ENCODE measurements around the gene ZNF350. TPM values are rescaled to one million over a fixed set of nuclear protein-coding genes. Genes with fewer than 3 reads are reported as not detected.

Gene ZNF350
- total and polyA plus RNA-seq, 2 donors (not counting 3 experiments of a cell fraction or from before 2014, with no cell fraction given) = 2.6 to 9.8 TPM

DNA sequence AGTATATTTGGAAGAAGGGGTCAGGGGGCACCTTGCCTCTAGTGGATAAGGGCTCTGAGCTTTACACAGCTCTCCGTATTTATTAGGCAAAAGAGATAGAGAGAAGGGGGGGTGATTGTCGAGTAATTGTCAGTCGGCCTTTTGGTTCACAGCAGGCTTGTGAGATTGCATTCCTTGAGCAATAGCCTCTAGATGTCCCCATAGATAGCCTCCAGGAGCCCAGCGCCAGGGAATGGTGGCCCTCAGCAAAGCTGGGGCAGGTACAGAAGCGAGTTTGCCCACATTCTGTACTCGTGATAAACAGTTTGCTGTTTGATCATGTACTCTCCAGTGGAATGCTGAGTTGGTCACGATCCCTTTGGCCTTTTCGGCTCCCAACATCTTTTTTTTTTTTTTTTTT is 54.7 kb downstream of the ZNF350 start:
- no peak for DNase-seq (ENCODE audit: low read depth, low spot score)
- H3K9me1 ChIP-seq (replicated peaks; ENCODE audit: control insufficient read depth, extremely low read depth, insufficient read depth, low read length) = no peaks in the 10 kb centered on the region
- dilution Hi-C loops (cut with MboI; ENCODE audit: extremely low pct_ligation_motif_present, low sequenced_read_pairs) = no loop called here
- H3K9ac ChIP-seq (replicated peaks; ENCODE audit: extremely low read depth, insufficient read depth, low read length) = no peak overlapping the region
- no peaks in the 10 kb centered on the region for H4K20me1 ChIP-seq (replicated peaks; ENCODE audit: control insufficient read depth, extremely low read depth, insufficient read depth, low read length)
- no peak overlapping the region for H3K4me3 ChIP-seq (replicated peaks in 1 of 3; ENCODE audit: insufficient read depth in 1 of 3, low read depth in 1 of 3, low read length in 3 of 3)
- no peaks in the 10 kb centered on the region for H3K27me3 ChIP-seq (ENCODE audit: control insufficient read depth in 2 of 2, insufficient read depth in 2 of 2, low read length in 2 of 2)
- no TSS peak for BruUV-seq (replicated peaks)
- no peak overlapping the region for H3K4me2 ChIP-seq (ENCODE audit: insufficient read depth, low read length)
- peaks cover 3% of the 10 kb centered on the region for H3K4me1 ChIP-seq (ENCODE audit: control insufficient read depth, extremely low read depth, insufficient read depth, low read length)
- FAIRE-seq = no peak
- H3K27ac ChIP-seq (ENCODE audit: insufficient read depth, low read depth, low read length) = no peak overlapping the region
- H2AFZ ChIP-seq (ENCODE audit: low read depth, low read length) = no peak overlapping the region
- no peak for TF ChIP-seq MYC (IDR thresholded peaks at IDR 0.05; ENCODE audit: low read depth, low read length)
- TF ChIP-seq EZH2 (IDR thresholded peaks at IDR 0.05; ENCODE audit: borderline replicate concordance, low read depth, low read length, severe bottlenecking) = no peak
- TF ChIP-seq, protein P1, sequence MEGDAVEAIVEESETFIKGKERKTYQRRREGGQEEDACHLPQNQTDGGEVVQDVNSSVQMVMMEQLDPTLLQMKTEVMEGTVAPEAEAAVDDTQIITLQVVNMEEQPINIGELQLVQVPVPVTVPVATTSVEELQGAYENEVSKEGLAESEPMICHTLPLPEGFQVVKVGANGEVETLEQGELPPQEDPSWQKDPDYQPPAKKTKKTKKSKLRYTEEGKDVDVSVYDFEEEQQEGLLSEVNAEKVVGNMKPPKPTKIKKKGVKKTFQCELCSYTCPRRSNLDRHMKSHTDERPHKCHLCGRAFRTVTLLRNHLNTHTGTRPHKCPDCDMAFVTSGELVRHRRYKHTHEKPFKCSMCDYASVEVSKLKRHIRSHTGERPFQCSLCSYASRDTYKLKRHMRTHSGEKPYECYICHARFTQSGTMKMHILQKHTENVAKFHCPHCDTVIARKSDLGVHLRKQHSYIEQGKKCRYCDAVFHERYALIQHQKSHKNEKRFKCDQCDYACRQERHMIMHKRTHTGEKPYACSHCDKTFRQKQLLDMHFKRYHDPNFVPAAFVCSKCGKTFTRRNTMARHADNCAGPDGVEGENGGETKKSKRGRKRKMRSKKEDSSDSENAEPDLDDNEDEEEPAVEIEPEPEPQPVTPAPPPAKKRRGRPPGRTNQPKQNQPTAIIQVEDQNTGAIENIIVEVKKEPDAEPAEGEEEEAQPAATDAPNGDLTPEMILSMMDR (IDR thresholded peaks at IDR 0.05; ENCODE audit: extremely low read depth in 1 of 2, insufficient read depth in 1 of 2, low read depth in 1 of 2, low read length in 2 of 2) = no peak
- TF ChIP-seq JUN (IDR thresholded peaks at IDR 0.05; ENCODE audit: borderline replicate concordance, insufficient read depth, insufficient read length, low read depth) = no peak
- TF ChIP-seq POLR2AphosphoS5 (IDR thresholded peaks at IDR 0.05; ENCODE audit: insufficient read depth, low read depth, low read length) = no peak
- TF ChIP-seq, protein P2, sequence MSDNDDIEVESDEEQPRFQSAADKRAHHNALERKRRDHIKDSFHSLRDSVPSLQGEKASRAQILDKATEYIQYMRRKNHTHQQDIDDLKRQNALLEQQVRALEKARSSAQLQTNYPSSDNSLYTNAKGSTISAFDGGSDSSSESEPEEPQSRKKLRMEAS (IDR thresholded peaks at IDR 0.05; ENCODE audit: insufficient read depth, insufficient read length) = no peak
- no peak for TF ChIP-seq POLR2A (IDR thresholded peaks at IDR 0.05; ENCODE audit: low read depth, low read length)
- TF ChIP-seq GATA2 (IDR thresholded peaks at IDR 0.05; ENCODE audit: insufficient read depth, insufficient read length, low read depth, low read length) = no peak
- no peak for TF ChIP-seq FOS (IDR thresholded peaks at IDR 0.05; ENCODE audit: borderline replicate concordance, insufficient read depth, low read length)
- H3K79me2 ChIP-seq (ENCODE audit: control insufficient read depth, insufficient read depth, low read length) = peaks cover 3% of the 10 kb centered on the region
- intact Hi-C loops (cut with micrococcal nuclease) = no loop called here
- H3K36me3 ChIP-seq (ENCODE audit: control insufficient read depth in 2 of 2, extremely low read depth in 1 of 2, insufficient read depth in 2 of 2, low read length in 2 of 2) = peaks cover 0 to 17% of the 10 kb centered on the region in 2 experiments
- H3K9me3 ChIP-seq (replicated peaks; ENCODE audit: control insufficient read depth, insufficient read depth, low read length) = no peaks in the 10 kb centered on the region
- ChIA-PET POLR2A (no interaction called here), CTCF (no interaction called here)

Measured in endothelial cell of umbilical vein (primary cell).